GM19035 (cell line): ENCODE results near the gene ANKRD12.

Experiments used
- ATAC-seq: cut with Tn5 transposase; IDR thresholded peaks from one replicate; pipeline ENCODE4 v1.9.1; 2021; ENCODE audit not compliant: unreplicated experiment

ANKRD12 gene

DNA sequence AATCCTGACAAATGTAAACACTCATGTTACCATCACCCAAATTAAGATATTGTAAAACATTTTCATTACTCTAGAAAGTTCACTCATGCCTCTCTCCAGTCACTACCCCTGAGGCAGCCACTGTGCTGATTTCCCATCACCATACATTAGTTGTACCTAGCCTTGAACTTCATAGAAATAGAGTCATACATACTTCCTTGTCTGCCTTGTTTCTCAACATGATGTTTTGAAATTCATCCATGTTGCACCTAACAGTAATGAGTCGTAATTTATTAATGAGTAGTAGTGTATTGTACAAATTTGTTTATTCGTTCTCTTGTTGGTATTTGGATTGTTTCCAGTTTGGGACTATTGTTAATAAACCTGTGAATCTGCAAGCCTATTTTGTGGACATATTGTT, 149.0 kb downstream of the ANKRD12 start:
- no peak for ATAC-seq

DNA sequence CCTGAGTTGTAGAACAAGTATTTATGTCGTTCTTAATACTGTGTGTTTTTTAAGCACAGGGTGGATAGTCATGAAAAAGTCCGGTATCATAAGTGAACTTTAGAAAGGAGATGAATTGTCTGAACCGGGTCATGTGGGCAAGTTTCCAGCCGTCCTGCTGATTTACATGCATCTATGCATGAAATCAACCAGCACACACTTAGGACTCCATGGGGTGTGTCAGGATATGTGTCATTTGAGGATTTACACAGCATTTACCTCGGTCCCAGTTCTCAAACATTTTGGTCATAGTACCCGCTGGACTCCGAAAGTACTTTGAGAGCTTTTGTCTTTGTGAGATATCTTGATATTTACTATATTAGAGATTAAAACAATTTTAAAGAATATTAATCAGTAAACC, 150.5 kb downstream of the ANKRD12 start:
- ATAC-seq, result no peak

DNA sequence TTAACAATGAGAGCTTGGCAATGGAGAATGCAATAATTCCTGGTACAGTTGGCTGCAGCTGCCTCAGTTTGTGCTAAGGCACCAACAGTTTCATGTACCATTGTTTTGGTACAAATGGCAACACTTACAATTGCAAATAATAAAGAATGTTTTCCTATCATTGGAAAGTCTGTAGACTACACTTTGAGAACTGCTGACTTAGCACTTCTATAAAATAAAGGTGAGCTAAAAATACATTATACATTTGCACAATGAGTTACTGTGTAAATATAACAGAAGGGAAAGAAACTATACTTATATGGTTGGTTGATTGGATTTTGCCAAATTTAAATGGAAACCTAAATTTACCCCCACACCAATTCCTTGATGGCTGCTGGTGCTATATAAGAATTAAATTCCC, 153.1 kb downstream of the ANKRD12 start:
- ATAC-seq, result no peak

DNA sequence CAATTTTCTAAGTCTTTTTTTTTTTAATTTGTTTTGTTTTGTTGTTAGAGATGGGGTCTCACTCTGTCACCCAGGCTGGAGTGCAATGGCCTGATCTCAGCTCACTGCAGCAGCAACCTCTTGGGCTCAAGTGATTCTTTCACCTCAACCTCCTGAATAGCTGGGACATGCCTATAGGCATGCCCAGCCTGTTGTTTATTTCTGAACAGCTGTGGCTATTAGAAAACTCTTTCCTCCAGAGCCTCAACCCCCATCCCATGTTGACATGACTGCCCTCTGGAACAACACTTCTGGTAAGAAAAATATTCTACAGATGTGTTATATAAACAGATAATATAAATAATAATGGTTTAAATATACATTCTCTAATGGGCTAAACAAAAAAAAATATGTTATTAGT, 153.6 kb downstream of the ANKRD12 start:
- no peak for ATAC-seq

DNA sequence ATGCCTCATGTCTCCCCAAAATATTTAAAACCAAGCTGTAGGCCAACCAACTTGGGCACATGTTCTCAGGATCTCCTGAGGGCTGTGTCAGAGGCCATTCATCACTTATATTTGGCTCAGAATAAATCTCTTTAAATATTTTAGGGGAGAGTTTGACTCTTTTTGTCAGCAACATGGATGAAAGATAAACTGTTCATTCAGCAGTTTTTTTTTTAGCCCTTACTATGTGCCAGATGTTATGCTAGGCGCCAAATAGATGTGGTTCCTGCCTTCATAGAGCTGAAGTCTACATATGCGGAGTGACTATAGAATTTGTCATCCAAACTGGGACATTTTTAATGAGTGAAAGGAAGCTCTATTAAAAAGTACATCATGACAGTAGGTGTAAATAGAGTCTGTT, 155.5 kb downstream of the ANKRD12 start:
- ATAC-seq, result no peak

DNA sequence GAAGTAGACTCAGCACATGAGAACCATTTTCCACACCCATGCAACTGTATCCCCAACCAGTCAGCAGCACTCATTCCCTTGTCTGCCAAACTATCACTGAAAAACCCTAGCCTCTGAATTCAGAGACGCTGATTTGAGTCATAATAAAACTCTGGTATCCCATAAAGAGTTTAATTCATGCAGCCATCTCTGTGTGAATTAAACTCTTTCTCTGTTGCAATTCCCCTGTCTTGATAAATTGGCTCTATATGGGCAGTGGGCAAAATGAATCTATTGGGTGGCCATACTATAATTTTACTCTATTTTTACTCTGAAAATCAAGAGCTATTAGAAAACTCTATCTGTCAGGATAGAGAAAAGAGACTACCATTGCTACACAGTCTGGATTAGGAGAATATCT, 157.4 kb downstream of the ANKRD12 start:
- ATAC-seq, result no peak

DNA sequence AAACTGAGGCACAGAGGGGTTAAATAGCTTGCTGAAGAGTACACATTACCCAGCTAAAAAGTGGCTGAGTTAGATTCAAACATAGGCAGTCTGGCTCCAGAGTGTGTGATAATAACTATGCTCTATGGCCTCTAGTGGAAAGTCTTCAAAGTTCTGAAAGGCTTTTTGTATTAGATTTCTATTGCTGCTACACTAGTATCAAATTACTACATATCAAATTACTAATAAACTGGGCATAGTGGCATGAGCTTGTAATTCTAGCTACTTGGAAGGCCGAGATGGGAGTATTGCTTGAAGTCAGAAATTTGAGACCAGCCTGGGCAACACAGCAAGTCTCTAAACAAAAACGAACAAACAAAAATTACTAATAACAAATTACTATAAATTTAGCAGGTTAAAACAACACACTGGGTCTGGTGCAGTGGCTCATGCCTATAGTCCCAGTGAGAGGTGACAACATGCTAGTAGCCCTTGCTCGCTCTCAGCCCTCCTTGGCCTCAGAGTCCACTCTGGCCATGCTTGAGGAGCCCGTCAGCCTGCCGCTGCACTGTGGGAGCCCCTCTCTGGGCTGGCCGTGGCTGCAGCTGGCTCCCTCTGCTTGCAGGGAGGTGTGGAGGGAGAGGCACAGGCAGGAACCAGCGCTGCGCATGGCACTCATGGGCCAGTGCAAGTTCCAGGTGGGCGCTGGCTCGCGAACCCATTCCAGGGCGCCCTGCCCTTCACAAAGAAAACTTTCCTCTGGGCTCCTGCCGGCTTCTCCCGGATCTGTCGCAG, 159.8 kb downstream of the ANKRD12 start:
- ATAC-seq, result no peak

DNA sequence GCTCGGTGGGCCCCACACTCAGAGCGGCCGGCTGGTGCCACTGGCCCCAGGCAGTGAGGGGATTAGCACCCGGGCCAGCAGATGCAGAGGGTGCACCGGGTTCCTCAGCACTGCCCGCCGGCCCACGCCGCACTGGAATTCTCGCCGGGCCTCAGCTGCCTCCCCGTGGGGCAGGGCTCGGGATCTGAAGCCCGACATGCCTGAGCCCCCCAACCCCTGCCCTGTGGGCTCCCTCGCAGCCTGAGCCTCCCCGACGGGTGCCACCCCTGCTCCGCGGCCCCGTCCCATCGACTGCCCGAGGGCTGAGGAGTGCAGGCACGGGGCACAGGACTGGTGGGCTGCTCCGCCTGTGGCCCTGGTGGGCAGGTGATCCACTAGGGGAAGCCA, 160.4 kb downstream of the ANKRD12 start:
- no peak for ATAC-seq

DNA sequence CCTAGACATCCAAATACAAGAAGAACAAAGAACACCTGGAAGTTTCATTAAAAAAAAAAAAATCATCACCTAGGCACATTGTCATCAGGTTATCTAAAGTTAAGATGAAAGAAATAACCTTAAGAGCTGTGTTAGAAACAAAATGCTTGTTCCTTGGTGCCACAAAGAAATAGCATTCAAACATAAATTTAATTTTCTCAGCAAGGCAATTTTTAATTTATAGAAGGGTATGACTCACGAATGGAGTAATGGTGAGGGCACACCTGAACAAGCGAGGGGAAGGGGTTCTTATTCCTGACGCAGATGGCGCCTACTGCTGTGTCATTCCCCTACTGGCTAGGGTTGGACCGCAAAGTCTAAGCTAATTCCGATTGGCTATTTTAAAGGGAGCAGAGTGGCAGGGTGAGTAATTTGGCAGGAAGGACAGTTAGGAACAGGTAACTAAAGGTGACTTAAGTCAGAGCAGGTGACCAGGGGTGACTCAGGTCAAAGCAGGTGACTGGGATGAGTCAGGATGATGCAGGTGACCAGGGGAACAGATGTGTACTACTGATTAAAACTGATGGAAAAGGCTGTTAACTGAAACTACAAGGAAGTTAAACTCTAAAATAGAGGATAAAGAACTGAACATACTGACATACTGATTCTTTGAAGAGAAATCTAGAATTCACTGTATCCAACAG, 167.9 kb downstream of the ANKRD12 start:
- no peak for ATAC-seq

DNA sequence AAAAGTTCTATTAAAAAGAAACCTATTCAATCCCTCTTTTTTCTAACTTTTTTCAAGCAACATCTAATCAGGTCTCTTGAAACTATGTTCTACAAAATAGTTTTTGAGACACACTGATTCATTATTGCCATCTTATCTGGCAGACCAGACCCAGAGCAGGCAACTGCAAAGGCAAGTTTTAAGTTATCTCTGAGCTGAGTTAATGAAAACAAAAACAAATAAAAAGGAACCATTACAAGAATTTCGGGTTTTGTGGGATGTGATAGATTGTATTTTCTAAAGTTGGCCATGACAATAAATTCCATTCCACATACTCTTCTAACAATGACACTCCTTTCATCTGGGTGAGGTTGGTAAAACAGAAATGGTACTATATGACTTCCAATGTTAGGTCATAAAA, 182.8 kb downstream of the ANKRD12 start:
- ATAC-seq, result no peak

DNA sequence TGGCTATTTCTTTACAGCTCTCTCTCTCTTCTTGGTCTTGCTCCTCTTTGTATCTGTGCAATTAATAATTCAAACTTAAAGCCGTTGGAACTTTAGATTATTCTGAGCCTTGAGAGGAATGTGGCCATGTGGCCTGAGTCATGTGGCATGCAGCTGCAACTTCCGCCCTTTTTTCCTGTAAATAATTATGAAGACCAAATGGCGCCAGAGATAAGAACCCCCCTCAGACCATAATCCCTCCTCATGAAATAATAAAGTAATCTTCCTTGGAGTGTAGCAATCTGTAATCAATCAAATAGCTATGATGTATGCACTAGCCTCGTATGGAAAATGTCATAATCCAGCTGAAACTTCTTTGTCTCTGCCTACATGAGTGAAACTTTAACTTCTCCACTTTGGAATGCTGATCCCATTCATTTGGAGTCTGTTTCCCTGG, 184.5 kb downstream of the ANKRD12 start:
- no peak for ATAC-seq

DNA sequence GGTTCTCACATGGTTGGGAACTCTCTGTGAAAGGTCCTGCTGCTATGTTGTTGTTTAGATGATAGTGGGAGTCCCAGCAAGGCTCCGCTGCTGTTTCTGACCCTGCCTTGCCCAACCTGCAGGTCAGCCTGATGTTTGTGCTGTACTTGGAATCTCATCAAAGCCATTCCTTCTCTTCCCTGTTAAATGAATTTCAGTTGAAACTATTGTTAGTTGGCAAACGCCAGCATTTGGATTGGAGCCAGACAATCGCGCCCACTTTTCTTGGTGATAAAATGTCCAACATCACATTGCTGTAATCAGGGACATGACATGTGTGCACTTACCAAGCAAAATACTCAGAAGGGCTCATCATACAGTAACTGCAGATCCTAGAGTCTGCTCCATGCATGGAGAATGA, 185.2 kb downstream of the ANKRD12 start:
- no peak for ATAC-seq

DNA sequence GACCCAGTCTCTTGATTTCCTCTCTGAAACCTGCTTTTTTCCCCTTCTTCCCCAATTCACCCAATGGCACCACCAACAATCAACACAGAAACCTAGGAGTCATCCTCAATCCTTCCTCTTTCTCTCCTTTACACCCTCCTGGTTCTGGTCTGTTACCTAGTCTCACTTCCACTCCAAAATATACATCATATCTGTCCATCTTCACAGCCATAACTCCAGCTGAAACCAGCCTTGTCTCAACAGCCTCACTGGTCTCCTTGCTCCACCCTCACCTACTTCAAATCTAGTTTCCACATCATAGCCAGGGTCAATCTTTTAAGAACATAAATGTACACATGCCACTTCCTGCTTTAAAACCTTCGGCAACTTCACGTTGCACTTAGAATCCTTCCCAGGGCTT, 186.2 kb downstream of the ANKRD12 start:
- ATAC-seq, result no peak

DNA sequence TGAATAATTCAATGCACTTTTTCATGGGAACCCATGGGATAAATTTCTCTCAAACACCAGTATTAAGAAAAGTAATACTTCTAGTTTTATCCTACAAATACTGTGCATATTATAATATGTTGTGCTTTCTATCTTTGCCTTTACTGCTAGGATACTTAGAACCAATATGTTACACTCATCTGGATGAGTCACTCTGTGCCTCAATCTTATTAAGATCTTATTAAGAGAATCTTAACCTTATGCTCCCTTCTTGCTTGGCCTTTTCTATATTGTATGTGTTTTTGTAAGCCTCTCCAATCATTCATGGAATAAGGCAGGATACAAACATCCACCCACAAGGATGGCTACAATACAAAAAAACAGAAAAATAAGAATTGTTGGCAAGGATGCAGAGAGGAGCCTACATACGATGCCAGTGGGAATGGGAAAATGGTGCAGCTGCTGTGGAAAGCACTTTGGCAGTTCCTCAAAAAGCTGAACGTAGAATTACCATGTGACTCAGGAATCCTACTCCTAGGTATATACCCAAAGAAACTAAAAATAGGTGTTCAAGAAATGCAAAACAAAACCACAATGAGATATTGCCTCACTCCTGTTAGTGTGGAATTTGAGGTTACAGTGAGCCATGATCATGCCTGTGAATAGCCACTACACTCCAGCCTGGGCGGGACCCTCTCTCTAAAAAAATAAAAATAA, 187.3 kb downstream of the ANKRD12 start:
- ATAC-seq, result no peak

DNA sequence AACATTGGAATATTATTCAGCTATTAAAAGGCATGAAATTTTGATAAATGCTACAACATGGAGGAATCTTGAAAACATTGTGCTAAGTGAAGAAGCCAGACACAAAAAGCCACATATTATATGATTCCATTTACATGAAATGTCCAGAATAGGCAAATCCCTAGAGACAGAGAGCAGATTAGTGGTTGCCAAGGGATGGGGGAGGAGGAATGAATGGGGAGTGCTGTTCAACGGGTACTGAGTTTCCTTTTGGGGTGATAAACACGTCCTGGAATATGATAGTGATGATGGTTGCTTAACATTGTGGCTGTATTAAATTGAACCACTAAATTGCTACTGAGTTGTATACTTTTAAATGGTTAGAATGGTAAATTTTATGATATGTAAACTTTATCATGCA, 189.1 kb downstream of the ANKRD12 start:
- ATAC-seq, result no peak

DNA sequence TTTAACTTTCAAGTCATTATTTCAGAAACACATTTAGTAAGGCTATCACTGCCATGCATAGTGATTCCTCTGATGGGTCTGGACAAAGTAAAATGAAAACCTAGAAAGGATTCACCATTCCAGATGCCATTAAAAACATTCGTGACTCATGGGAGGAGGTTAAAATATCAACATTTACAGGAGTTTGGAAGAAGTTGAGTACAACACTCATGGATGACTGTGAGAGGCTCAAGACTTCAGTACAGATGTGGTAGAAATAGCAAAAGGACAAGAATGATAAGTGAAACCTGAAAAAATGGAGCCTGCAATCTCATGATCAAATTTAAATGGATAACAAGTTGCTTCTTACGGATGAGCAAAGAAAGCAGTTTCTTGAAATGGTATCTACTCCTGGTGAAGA, 192.2 kb downstream of the ANKRD12 start:
- no peak for ATAC-seq

DNA sequence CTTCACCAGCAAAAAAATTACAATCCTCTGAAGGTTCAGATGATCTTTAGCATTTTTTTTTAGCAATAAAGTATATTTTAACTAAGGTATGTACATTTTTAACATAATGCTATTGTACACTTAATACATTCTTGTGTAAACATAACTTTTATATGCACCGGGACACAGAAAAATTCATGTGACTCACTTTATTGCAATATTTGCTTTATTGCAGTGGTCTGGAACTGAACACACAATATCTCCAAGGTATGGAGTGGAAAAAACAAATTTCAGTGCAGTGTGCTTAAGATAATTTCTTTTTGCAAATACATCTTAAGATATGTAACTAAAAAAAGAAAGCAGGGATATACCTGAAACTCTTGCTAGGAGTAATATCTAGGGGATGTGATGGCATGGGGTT, 192.9 kb downstream of the ANKRD12 start:
- ATAC-seq, result no peak

DNA sequence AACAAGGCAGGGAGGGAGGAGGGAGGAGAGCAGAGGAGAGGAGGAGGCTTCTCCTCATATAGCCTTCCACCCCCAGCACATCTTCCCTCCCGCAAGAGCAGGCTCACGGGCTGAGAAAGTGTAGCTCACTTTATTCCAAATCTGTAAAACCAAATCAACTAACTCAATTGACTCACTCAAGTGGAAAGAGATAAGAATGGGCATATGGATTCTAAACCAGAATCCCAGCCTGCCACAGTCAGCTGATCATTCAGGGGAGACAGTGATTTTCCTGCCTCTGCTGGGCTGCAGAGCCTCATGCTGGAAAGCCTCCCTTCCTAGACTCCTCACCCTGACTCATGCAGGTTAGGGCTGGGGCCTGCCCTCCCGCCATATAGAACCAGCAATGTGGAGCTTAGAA, 193.8 kb downstream of the ANKRD12 start:
- no peak for ATAC-seq

DNA sequence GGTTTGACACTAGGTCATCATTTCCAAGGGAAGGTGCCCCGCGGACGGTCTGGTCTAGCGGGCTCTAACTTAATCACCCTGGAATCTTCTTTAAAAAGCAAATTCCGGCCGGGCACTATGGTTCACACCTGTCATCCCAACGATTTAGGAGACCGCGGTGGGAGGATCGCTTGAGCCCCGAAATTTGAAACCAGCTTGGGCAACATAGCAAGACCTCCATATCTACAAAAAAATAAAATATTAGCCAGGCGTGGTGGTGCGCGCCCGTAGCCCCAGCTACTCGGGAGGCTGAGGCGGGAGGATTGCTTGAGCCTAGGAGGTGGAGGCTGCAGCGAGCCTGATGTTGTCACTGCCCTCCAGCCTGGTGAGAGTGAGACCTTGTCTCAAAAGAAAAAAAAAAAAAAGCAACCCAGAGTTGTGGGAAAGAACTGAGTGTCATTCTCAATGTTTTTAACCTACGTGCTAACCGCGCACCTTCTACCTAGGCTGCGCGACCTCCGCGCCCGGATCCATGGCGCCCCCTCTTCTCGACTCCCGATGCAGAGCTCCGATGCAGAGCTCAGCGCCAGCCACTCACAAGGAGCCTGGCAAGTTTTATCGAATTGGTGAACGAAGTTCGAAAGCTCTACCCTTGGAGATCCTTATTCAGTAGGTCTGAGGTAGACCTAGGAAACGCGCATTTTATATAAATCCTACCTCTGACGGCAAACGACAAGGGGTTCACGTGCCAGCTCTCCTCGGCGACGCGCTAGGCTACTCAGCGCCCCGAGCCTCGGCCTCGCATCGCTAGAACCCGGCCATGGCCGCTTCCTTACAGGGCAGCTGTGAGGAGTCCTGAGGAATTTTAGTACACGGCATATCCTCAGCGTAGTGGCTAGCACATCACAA, 197.1 kb downstream of the ANKRD12 start:
- peak; percentile 41 for ATAC-seq

DNA sequence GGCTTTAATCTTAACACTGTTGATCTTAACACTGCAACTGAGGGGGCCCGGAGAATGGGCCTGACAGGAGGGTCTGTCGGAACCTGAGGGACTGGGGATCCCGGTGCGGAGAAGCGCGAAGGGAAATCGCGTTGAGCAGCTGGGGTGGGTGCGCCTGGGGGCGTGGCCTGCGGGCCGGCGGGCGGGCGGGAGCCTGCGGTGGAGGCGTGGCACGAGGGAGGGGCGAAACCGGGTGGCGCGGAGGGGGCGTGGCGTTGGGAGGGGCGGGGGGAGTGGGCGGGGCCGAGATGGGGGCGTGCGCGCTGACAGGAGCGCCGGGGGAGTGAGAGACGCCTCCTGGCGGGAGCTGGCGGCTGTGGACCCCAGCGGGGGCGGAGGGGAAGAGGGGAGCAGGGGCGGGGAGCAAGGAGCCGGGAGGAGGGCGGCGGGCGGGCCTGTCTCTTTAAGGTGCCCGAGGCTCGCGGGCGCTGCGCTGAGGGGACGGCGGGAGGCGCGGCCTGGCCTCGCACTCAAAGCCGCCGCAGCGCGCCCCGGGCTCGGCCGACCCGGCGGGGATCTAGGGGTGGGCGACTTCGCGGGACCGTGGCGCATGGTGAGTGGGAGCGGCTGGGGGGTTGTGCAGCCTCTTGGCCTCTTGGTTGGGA, 197.9 kb downstream of the ANKRD12 start, which contains the start of gene TWSG1:
Gene TWSG1, plus strand, starts transcription at position 445 of the 644 bp plus-strand sequence. CDS start 2,457 bp downstream, outside the sequence.
- ATAC-seq, result peak; percentile 78
